ENCODE results near the gene PSAP. TPM values are rescaled to one million over a fixed set of nuclear protein-coding genes. Genes with fewer than 3 reads are reported as not detected.

PSAP gene
- polyA plus RNA-seq, 3 donors: 3,391 to 8,673 (median 7,346) TPM

GRCh38 chr10:71838264-71839211 lies 12.5 kb downstream of the PSAP start:
- Mint-ChIP-seq H3K4me1 (peaks cover 92% of the 10 kb centered on the region), H3K9me3 (no peaks in the 10 kb centered on the region), H3K36me3 (peaks cover 80 to 81% of the 10 kb centered on the region in 2 donors), H3K4me3 (peak overlapping the region in 1 of 2 donors; percentile 44), H3K27me3 (ENCODE audit: low read depth in 3 of 3) (peaks cover 0 to 3% (median 0%) of the 10 kb centered on the region in 3 donors), H3K27ac (peak overlapping the region; percentile 70 to 94 (median 83))
- H3K4me1 ChIP-seq (ENCODE audit: control insufficient read depth in 1 of 2, insufficient read depth in 2 of 2, low read length in 2 of 2): peaks cover 94 to 99% of the 10 kb centered on the region in 2 donors
- 63% methylated on average over 10 of the region's 14 CpGs for WGBS (ENCODE audit: insufficient coverage)
- peak overlapping the region in 1 of 3 experiments; percentile 30 for H3K4me3 ChIP-seq (replicated peaks in 1 of 3; ENCODE audit: low read depth in 2 of 3, low read length in 3 of 3)
- peaks cover 51 to 79% of the 10 kb centered on the region in 2 donors for H3K36me3 ChIP-seq (replicated peaks in 1 of 2; ENCODE audit: control insufficient read depth in 1 of 2, insufficient read depth in 2 of 2, low read length in 2 of 2)
- intact Hi-C loops (cut with micrococcal nuclease): no loop called here
- no peak for TF ChIP-seq CTCF (IDR thresholded peaks at IDR 0.05)
- H3K9ac ChIP-seq (ENCODE audit: insufficient read depth, low read length, poor library complexity, severe bottlenecking): no peak overlapping the region
- peaks cover 100% of the 10 kb centered on the region for H3K79me2 ChIP-seq (ENCODE audit: insufficient read depth, low read length)
- no peak overlapping the region for H2AFZ ChIP-seq (ENCODE audit: insufficient read depth, low read depth, low read length, poor library complexity, severe bottlenecking)
- no peaks in the 10 kb centered on the region for H3K27me3 ChIP-seq (ENCODE audit: control insufficient read depth in 2 of 2, insufficient read depth in 2 of 2, low read length in 2 of 2)
- peak overlapping the region; percentile 31 to 72 for H3K27ac ChIP-seq (ENCODE audit: low read depth in 1 of 2, low read length in 2 of 2)
- H3K4me2 ChIP-seq (replicated peaks; ENCODE audit: extremely low read depth, low read length, poor library complexity, severe bottlenecking): peak overlapping the region; percentile 38
- peaks cover 99% of the 10 kb centered on the region for H4K20me1 ChIP-seq (ENCODE audit: insufficient read depth, low read length)
- no peak for DNase-seq
- H3K9me3 ChIP-seq (replicated peaks in 1 of 2; ENCODE audit: control insufficient read depth in 1 of 2, insufficient read depth in 1 of 2, low read length in 2 of 2): no peaks in the 10 kb centered on the region

DNA sequence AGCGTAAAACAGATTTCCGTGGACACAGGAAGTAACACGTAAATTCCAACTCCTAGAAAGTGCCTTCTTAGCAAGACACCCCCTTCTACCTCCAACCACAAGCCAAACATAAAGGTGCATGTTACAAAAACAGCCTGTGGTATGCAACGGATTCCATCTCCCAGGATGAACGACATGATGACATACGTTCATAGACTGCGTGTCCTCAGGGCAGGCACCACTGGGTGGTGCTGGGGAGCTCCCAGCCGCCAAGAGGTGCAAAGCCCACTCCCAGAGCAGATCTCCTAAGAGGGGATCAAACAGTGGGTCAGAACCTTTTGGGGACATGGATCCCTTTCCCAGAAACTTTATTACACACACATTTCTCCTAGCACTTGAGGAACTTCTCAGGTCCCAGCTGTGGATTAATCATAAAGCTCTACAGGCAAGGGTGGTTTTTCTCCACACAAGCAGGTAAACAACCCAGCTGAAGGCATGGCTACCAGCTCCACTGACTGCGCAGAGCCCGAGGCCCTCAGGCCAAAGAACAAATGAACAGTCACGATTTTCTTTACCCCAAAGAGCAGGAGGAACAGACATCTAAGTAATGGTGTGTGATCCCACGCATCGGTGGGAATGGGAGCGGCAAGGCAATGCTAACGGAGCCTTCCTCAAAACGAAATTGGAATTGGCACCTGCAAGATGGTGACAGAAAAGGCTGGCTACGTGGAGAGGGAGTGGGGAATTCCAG lies 13.8 kb downstream of the PSAP start:
- peaks cover 89% of the 10 kb centered on the region for H3K4me1 Mint-ChIP-seq
- Histone ChIP-seq H3K79me2 (ENCODE audit: insufficient read depth, low read length) (peaks cover 100% of the 10 kb centered on the region), H3K4me3 (replicated peaks in 1 of 3; ENCODE audit: low read depth in 2 of 3, low read length in 3 of 3) (peak overlapping the region in 1 of 3 experiments; percentile 30), H3K27ac (ENCODE audit: low read depth in 1 of 2, low read length in 2 of 2) (peak overlapping the region; percentile 64 to 72), H3K27me3 (ENCODE audit: control insufficient read depth in 2 of 2, insufficient read depth in 2 of 2, low read length in 2 of 2) (no peaks in the 10 kb centered on the region), H2AFZ (ENCODE audit: insufficient read depth, low read depth, low read length, poor library complexity, severe bottlenecking) (no peak overlapping the region), H3K36me3 (replicated peaks in 1 of 2; ENCODE audit: control insufficient read depth in 1 of 2, insufficient read depth in 2 of 2, low read length in 2 of 2) (peaks cover 59 to 83% of the 10 kb centered on the region in 2 donors), H3K4me1 (ENCODE audit: control insufficient read depth in 1 of 2, insufficient read depth in 2 of 2, low read length in 2 of 2) (peaks cover 94 to 99% of the 10 kb centered on the region in 2 donors), H3K9me3 (replicated peaks in 1 of 2; ENCODE audit: control insufficient read depth in 1 of 2, insufficient read depth in 1 of 2, low read length in 2 of 2) (no peaks in the 10 kb centered on the region), H3K9ac (ENCODE audit: insufficient read depth, low read length, poor library complexity, severe bottlenecking) (no peak overlapping the region), H3K4me2 (replicated peaks; ENCODE audit: extremely low read depth, low read length, poor library complexity, severe bottlenecking) (peak overlapping the region; percentile 38), H4K20me1 (ENCODE audit: insufficient read depth, low read length) (peaks cover 99% of the 10 kb centered on the region)
- peak in 1 of 3 donors; percentile 36 for DNase-seq
- H3K27me3 Mint-ChIP-seq (ENCODE audit: low read depth in 3 of 3): peaks cover 0 to 3% (median 0%) of the 10 kb centered on the region in 3 donors
- peaks cover 0 to 6% (median 0%) of the 10 kb centered on the region in 7 donors for H3K9me3 Mint-ChIP-seq
- intact Hi-C loops (cut with micrococcal nuclease): no loop called here
- 72% methylated on average over 12 of the region's 17 CpGs for WGBS (ENCODE audit: insufficient coverage)
- peak overlapping the region; percentile 3 to 64 for H3K4me3 Mint-ChIP-seq
- peak overlapping the region; percentile 83 to 94 (median 88) for H3K27ac Mint-ChIP-seq
- peaks cover 81 to 83% of the 10 kb centered on the region in 2 donors for H3K36me3 Mint-ChIP-seq
- peak; percentile 46 for TF ChIP-seq CTCF (IDR thresholded peaks at IDR 0.05)
